Measurements from ENCODE around the gene PSMB7.

Gene PSMB7

DNA sequence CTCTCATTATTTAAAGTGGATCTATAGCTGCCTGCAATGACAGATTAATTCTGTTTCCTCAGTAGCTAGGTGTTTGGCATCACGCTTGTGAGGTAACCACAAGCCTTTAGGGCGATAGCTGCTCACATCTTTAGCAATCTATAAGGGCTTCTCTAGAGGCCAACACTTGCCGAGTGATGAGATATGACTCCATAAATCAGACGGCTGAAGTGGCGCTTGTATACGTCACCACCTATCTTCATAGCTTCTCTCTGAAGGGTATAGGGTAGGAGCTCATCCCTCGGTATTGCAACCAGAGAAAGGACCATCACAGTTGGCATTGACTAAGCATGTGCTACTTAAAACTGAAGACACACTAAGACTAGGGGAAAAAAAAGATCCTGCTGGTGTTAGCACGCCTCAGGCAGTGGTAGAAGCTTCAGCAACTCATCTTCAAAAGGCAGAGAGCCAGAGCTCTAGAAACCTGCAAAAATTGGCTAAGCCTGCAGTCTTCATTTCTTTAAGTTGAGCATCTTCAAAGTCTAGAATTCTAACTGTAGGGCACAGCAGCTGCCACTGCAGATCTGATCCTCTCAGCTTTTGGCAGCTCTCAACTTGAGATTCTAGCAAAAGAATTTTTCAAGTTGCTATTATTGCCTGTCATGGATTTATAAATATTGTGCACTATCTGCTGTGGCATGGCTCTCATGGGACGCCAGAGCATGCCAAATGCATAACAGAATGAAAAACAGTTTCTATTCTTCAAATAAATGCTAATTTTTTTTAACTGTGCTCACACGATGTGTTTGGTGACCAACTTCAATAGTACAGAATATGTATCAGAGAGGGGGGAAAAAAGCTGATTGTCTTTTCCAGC, 37.5 kb downstream of the PSMB7 start:
- DNase-seq = no peak

DNA sequence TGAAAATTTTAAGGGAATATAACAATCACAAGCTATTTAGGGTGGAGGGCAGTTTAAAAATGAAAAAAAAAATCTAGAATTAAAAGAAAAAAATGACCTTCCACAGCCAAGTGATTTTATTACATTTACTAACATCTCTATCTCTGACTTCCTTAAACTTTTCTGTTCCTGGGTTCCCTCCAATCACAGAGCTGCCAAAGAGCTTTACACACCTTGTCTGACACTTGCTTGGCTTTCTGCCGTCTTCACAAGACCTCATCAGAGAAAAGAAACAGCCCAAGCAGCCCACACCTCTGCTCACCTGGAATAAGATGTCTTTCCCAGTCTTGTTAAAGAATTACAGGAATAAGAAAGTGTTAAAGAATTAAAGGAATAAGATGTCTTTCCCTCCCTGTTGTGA, 38.9 kb downstream of the PSMB7 start:
- DNase-seq = no peak

DNA sequence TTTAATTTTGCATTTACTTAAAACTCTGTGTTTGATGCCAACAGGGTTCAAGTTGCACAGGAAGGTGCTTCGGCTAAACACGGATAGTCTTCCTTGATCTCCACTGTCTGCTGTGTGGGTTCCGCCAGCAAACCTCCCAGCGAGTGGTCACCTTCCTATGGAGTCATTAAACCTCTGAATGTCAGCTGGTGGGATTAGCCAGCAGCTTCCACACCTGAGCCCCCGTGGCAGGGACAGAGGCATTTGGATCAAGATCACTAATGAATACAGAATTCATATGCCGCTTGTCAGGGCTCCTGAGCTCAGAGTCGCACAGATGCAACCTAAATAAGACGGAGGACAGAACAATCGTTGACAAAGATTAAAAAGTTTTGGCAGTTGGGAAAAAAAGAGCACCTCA, 39.5 kb downstream of the PSMB7 start:
- no peak for DNase-seq

DNA sequence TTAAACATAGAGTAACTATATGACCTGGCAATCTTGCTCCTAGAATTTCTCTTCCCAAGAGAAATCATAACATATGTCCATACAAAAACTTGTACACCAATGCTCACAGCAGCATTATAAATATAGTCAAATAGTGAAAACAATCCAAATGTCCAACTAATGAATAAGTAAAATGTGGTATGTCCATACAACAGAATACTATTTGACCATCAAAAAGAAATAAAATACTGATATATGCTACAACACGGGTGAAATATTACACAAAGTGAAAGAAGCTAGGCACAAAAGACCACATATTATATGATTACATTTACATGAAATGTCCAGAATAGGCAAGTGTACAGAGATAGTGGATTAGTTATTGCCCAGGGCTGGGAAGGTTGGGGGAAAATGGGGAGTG, 41.4 kb downstream of the PSMB7 start:
- DNase-seq = no peak

DNA sequence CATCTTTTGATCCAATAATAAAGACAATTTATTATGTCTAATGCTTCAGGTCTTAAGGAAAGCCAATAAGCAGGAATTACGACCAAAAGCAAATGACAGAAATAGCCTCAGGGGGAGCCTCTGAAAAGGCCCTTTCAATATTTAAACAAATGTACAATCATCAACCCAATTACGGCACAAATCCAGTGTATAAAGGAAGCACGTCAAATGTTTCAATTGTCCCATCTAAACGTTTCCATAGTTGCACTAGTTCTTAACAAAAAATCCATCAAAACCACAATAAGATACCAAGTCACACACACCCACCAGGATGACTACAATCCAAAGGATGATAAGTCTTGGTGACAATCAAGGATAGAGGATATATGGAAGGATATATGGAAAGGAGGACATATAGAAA, 41.9 kb downstream of the PSMB7 start:
- no peak for DNase-seq

DNA sequence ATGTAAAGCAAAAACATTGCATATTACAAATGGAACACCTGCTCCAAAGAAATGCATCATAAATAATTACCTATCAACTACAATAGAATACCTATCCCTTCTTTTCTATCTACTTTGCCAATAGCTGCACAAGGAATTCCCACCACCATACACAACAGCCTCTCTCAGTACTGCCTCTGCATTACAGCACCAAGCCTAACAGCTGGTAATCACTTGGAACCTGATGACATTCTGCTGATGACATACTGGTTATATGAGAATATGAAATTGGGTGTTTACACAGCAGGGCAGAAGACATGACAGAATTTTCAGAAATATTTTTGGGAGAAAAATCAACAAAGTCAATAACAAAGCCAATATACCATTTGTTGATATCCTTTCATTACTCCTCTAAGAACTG, 43.2 kb downstream of the PSMB7 start:
- DNase-seq = no peak

DNA sequence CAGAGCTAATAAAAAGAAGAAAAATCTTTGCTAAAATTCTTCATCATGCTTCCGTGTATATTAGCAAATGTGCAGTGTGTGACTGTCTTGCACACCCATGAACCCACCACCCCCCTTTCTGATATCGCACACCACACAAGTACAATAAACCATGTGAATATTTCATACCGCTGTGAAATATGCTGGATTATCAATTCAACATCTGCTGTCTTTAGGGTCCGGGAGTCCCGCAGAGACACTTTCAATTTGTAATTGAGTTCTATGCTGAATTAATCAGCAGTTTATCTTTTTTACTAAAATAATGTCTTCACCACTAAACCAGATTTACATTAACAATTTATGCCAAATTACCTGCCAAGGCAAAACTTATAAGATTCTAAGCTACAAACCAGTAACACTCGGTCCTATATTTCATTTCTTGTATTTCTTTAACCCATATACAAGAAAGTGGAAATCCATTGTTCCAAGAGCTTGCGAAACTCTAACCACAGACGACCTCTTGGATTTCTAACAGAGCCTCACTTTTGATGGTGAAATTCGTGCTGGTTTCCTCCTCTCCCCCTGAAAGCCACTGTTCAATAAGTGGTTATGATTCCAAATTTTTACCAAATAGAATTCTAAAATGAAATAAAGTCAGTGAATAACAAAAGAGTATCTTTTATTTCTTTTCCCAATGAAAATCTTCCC, 44.2 kb downstream of the PSMB7 start:
- DNase-seq = no peak

DNA sequence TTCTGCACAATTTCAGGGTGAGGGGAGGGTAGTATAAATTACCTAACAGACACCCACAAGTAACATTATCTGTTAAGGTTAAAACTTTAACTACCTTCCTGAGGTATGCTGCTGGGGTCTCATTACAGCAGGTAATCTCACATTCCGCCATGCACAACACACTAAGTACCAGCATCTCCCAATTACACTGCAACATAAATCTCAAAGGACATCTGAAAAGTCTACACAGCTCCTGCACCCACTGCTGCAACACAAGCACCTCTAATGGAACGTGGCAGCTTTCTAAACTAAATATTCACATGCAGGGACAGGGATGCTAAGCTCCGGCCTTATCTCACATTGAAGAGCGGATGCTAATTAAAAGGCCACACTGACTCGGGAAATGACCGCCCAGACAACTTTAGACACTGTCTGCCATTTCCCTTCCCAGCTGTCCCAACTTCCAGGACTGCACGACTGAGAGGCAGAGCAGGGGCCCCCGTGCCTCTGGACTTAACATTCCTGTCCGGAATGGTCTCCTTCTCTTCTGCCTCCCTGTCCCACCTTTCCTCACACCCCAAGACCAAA, 45.9 kb downstream of the PSMB7 start:
- no peak for DNase-seq

DNA sequence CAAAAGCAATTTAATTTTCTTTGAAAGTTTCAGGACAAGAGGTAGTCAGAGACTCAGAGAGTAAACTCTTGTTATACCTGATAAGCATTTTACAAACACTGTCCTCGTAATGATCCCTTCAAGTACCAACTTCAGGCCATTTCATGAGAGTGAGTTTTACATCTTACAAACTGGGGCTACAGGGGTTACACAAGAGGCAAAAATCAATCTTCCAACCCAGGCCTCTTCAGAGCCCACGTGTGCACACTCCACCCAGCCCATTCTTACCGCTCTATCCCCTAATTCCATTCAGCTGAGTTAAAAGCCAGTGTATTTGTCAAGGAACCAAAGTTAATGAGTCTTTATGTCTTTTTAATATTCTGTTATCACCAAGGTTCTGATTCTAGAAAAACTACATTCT, 46.5 kb downstream of the PSMB7 start:
- DNase-seq = no peak

DNA sequence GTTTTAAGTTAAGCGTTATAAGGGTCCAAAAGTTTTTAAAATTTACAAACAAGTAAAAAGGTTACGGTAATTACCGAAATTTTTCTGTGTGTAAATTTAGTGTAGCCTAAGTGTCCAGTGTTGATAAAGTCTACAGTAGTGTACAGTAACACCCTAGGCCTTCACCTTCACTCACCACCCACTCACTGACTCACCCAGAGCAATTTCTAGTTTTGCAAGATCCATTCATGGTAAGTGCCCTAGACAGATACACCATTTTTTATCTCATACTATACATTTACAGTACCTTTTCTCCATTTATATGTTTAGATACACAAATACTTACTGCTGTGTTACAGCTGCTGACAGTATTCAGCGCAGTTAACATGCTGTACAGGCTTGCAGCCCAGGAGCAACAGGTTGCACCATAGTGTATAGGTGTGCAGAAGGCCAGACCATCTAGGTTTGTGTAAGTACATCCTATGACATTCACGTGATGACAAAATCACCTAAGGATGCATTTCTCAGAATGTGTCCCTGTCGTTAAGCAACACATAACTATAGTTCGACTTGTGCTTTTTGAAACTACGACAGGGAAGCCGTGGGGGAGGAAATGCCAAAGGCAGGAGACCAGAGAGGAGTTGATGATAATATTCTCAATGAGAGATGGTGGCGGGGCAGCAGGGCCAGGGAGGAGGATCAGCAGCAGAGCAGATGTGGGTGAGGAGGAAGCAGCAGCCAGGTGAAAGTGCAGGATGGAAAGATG, 48.6 kb downstream of the PSMB7 start:
- DNase-seq = no peak

DNA sequence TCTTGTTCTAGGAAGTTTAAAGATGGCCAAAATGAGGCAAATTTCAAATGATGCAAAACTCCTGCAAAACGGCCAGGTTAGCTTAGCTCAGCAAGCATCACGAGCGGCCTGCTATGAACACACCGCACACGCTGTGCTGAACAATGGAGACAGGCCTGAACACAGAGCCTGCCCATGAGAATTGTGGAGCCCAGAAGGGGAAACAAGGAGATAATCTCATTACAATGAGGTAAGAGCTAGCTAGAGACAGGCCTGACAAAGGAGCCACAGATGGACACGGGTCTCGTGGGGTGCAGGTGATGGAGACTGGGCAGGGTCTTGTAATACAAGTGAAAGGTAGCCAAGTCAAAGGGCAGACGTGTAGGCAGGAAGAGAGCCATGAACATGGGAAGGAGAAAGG, 50.2 kb downstream of the PSMB7 start:
- no peak for DNase-seq

DNA sequence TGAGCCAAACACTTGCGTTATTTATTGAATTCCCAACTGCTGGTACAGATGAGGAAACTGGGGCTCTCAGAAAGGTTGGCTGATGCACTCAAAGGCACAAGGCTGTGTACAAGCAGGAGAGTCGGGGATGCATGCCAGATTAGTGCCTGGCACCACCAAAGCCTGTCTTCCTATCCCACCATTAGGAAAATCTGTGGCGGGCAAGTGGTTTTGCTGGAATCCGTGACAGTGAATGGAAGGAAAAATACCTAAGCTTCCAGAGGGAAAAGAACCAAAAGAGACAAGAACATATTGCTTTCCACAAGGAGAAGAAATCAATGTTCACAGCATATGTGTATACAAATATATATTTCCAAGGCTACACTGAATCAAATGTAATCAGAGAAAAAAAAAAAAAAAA, 51.1 kb downstream of the PSMB7 start:
- no peak for DNase-seq

DNA sequence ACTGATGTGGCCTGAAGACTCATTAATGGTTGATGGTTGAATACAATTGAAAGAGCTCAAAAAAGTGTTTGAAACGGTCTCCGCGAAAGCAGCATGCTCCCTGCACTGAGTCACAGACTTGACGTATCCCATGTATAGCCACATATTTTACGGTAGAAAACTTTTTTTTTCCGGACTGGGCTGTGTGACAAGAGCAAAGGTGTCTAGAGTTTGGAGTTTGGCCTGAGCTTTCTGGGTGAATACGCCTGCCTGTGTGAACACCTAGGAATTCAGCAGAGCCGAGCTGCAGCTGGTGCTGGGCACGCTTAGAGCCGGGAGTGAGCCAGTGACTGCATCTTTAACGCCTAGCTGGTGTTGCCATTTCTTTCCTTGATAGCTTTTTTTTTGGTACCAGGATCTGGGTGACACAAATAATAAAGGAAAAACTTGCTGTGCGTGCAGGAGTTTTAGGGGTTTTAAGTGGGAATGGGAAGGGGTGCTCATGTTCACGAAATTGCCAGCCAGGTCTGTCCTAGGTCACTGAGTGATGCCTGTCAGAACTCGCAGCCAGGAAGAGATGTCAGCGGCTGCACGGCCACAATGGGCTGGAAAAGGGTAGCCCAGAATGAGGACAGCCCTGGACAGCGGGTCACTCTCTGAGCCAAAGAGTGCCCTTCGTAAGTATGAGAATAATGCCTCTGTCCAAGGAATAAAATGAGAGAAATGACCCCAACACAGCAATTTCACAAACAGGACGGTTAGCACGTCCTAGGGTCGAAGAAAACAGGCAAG, 51.7 kb downstream of the PSMB7 start:
- no peak for DNase-seq

DNA sequence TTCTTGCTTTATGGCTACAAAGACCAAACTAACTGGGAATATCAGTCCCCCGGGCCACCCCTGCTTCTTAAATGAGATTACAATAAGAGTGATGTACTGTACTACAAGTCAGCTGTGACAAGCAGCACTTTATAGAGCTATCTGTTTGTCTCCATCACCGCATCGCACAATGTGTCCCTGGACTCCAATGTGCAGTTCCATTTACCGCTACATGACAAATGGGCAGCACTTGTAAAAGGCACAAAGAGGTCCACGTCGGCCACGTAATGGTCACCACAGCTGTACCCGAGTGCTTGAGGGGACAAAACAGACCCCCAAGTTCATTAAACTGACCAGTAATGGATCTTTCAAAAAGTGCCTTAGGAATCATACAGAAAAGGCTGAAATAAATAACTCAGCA, 54.1 kb downstream of the PSMB7 start:
- DNase-seq = no peak

DNA sequence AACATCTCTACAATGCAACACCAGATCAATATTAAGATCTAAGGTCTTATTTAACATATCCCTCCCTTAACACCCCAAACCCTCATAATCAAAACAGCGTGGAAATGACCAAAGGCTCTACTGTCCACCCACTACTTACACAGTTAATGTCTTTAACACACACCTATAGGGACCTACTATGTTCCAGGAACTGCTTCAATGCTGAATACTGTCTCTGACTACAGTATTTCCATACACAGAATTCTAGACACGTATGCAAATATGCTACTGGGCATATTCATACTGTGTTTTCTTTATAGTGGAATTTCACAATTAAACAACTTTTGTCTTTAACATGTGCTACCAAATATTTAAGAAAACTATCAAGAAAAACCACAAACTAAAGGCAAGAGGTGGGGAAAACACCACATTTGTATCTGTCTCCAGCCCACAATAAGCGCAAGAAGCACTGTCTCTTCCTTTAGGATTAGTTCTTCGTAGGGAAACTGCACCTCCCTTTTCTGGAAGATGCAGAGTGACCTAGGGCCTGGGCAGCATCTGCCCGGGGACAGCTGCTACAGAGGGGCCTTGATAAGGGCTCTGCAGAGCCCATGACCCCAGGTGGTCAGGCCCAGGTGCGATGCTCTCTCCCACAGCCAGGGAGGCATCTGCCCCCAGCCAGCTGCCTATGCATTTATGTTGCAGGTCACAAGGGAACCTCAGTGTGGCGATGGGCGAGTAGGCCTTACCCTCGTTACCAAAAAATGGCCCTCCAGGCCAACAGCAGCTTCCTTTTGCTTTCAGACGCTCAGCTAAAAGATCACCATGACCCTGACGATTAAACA, 55.2 kb downstream of the PSMB7 start:
- DNase-seq = no peak

DNA sequence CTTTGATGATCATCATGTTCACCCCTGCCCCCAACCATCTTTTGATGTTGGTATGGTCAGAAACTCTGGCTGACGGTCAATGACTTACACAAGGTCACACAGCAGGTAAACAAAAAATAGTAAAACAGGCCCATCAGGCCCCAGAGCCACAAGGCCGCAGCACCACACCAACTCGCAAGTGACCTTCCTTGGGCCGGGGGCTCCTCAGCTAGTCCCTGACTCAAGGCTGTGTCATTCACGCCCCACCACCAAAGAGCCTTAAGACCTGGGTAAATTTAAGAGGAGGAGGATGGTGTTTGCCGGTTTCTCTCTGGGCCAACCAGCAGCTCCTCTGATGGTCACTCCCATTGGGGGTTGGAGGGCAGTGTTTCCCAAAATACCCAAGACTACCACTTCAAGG, 55.8 kb downstream of the PSMB7 start:
- no peak for DNase-seq

DNA sequence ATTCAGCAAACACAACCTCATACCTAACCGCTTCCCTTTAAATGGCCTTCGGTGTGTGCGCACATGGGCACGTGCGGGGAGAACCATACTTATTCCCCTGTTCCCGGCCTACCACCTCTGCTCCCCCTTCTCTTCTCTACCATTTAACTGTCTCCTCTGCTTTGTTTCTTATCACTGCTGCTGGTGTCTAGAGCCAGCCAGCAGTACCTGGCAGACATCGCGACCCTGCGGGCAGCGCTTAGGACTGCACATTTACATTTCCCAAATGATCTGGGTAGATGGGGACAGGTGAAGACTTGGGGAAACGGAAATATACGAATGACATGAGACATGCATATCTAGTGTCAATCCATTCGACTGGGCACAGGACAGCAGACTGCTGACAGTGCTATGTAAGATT, 56.6 kb downstream of the PSMB7 start:
- no peak for DNase-seq

DNA sequence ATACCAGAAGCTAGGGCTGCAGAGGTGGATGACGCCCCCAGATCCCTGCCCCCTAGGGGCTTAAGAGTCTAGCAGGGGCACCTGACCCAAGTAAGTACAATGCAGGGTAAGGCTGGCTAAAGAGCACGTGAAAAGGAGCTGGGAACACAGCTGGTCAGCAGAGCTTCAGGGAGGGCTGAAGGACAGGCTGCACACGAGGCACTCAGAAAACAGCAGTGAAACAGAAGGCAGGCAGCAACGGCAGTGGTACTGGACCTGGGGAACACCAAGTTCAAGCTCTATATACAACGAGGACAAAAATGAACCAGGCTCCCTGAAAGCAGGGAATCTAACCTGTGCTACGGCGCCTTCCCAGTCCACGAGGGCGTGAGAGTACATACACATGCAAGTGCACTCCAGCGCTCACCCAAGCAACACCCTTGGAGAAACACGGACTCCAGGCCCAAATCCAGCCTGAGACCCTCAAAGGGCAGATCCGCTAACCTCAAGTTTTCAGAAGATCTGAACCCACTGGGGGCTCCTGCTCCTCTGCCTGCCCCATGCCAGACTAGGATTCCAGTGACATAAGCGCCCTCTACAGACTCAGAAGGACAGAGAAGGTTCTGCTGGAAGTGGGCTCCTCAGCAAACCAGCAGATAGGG, 57.4 kb downstream of the PSMB7 start:
- no peak for DNase-seq

DNA sequence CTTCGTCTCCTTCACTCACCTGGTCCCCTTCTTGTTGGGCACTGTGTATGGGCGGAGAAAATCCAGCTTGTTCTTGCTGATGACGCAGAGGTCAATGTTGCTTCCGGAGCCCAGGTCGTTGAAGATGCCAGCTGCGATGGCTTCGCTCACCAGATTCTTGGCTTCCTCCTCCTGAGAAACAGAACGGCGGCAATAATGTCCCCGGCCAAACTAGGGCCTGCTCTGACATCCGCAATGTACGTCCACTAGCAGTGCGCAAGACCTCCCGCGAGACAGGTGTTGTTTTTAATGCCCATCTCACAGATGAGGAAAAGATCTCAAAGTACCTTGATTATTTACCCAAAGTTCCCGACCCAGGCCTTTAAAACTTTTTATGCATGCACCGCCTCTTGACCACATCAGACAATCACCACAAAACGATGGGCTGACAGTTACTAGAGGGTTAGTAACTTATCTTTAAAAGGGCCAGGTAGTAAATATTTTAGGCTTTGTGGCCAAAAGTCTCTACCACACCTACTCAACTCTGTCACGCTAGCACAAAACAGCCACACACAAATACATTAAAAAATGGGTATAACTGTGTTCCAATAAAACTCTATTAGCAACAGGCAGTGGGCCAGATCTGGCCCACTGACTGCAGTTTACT, 58.4 kb downstream of the PSMB7 start:
- no peak for DNase-seq

DNA sequence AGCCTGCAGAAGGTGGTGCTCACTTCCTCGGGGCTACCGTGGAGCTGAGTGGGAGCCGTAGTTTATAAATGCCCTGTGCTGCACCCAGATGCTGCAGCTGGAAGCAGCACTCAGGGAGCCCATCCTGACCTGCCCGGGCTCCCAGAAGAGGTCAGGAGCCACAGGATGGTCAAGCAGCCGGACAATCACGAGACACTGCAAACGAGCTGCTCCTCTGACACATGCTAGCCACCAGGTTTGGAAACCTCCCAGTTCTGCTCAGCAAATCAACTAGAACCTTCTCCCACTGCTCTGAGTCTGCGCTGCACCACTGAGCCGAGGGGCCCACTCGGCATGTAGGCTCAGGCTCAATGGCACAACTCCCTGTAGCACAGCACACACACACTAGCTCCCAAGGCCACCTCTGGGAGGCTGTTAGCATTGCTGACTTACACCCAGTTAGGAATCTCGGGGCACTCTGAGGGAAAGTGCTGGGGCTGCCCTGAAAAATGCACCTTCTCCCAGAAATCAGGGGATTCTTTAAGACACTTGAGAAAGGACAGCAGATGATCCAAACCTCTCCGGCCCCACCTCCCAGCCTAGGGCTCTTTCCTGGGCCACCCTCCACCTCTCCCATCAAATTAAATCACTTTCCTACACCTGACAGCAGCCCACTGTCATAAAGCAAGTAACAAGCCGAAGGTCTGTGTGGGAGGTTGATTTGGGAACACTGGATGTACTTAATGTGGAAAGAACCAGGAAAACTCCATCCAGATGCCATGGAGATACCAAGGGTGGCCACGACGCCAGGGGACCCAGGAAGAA, 59.1 kb downstream of the PSMB7 start:
- no peak for DNase-seq
